ENCODE results near the gene RNF115. TPM values are rescaled to one million over a fixed set of nuclear protein-coding genes. Genes with fewer than 3 reads are reported as not detected.

RNF115 gene
- total and polyA plus RNA-seq, 4 donors = 19.1 to 26.0 (median 22.4) TPM

GRCh38 chr1:145695821-145696629 lies 127.9 kb downstream of the RNF115 start:
- Histone ChIP-seq H3K36me3 (ENCODE audit: control insufficient read depth, insufficient read depth, low read length) (no peaks in the 10 kb centered on the region), H3K27ac (ENCODE audit: low read depth, low read length) (no peak overlapping the region), H3K4me1 (ENCODE audit: control insufficient read depth, insufficient read depth, low read length) (no peaks in the 10 kb centered on the region), H3K27me3 (ENCODE audit: control insufficient read depth, insufficient read depth, low read length) (no peaks in the 10 kb centered on the region), H3K4me3 (ENCODE audit: low read depth, low read length) (no peak overlapping the region), H3K9me3 (ENCODE audit: control insufficient read depth, insufficient read depth, low read length) (no peaks in the 10 kb centered on the region)
- DNase-seq (ENCODE audit: low read depth in 4 of 6, low spot score in 6 of 6) = no peak
- 80% methylated on average over 3 of the region's 5 CpGs for WGBS (ENCODE audit: insufficient coverage)

- H3K27ac ChIP-seq (ENCODE audit: low read depth, low read length) = no peak overlapping the region
- 94% methylated on average over 11 of the region's 11 CpGs for WGBS (ENCODE audit: insufficient coverage)
- no peaks in the 10 kb centered on the region for H3K36me3 ChIP-seq (ENCODE audit: control insufficient read depth, insufficient read depth, low read length)
- no peak overlapping the region for H3K4me3 ChIP-seq (ENCODE audit: low read depth, low read length)
- H3K27me3 ChIP-seq (ENCODE audit: control insufficient read depth, insufficient read depth, low read length) = no peaks in the 10 kb centered on the region
- no peaks in the 10 kb centered on the region for H3K4me1 ChIP-seq (ENCODE audit: control insufficient read depth, insufficient read depth, low read length)
- H3K9me3 ChIP-seq (ENCODE audit: control insufficient read depth, insufficient read depth, low read length) = no peaks in the 10 kb centered on the region
- DNase-seq (ENCODE audit: low read depth in 4 of 6, low spot score in 6 of 6) = no peak
Measured at GRCh38 chr1:145692785-145693443, 131.0 kb downstream of the RNF115 start.

- peak in 2 of 6 donors; percentile 4 to 67 for DNase-seq (ENCODE audit: low read depth in 4 of 6, low spot score in 6 of 6)
Measured at GRCh38 chr1:145690587-145691558, 133.0 kb downstream of the RNF115 start.

GRCh38 chr1:145689922-145690321 lies 134.0 kb downstream of the RNF115 start:
- Histone ChIP-seq H3K9me3 (ENCODE audit: control insufficient read depth, insufficient read depth, low read length) (no peaks in the 10 kb centered on the region), H3K27ac (ENCODE audit: low read depth, low read length) (no peak overlapping the region), H3K27me3 (ENCODE audit: control insufficient read depth, insufficient read depth, low read length) (no peaks in the 10 kb centered on the region), H3K36me3 (ENCODE audit: control insufficient read depth, insufficient read depth, low read length) (no peaks in the 10 kb centered on the region), H3K4me3 (ENCODE audit: low read depth, low read length) (no peak overlapping the region), H3K4me1 (ENCODE audit: control insufficient read depth, insufficient read depth, low read length) (no peaks in the 10 kb centered on the region)
- DNase-seq (ENCODE audit: low read depth in 4 of 6, low spot score in 6 of 6) = no peak
- WGBS (ENCODE audit: insufficient coverage) = 89% methylated on average over 5 of the region's 6 CpGs

More at GRCh38 chr1:145690587-145691558, 133.0 kb downstream of the RNF115 start:
- H3K27me3 ChIP-seq (ENCODE audit: control insufficient read depth, insufficient read depth, low read length) = no peaks in the 10 kb centered on the region
- H3K9me3 ChIP-seq (ENCODE audit: control insufficient read depth, insufficient read depth, low read length) = no peaks in the 10 kb centered on the region
- H3K4me3 ChIP-seq (ENCODE audit: low read depth, low read length) = no peak overlapping the region
- H3K27ac ChIP-seq (ENCODE audit: low read depth, low read length) = no peak overlapping the region
- WGBS (ENCODE audit: insufficient coverage) = 57% methylated on average over 2 of the region's 5 CpGs
- no peaks in the 10 kb centered on the region for H3K36me3 ChIP-seq (ENCODE audit: control insufficient read depth, insufficient read depth, low read length)
- no peaks in the 10 kb centered on the region for H3K4me1 ChIP-seq (ENCODE audit: control insufficient read depth, insufficient read depth, low read length)

GRCh38 chr1:145688924-145689323 lies 135.0 kb downstream of the RNF115 start:
- Histone ChIP-seq H3K9me3 (ENCODE audit: control insufficient read depth, insufficient read depth, low read length) (no peaks in the 10 kb centered on the region), H3K4me1 (ENCODE audit: control insufficient read depth, insufficient read depth, low read length) (no peaks in the 10 kb centered on the region), H3K27ac (ENCODE audit: low read depth, low read length) (no peak overlapping the region), H3K36me3 (ENCODE audit: control insufficient read depth, insufficient read depth, low read length) (no peaks in the 10 kb centered on the region), H3K4me3 (ENCODE audit: low read depth, low read length) (no peak overlapping the region), H3K27me3 (ENCODE audit: control insufficient read depth, insufficient read depth, low read length) (no peaks in the 10 kb centered on the region)
- WGBS (ENCODE audit: insufficient coverage) = 99% methylated on average over 6 of the region's 6 CpGs
- DNase-seq (ENCODE audit: low read depth in 4 of 6, low spot score in 6 of 6) = no peak

Small RNA genes lying within 50 kb of the gene (small RNA-seq; reads per million reads assigned to genes)
- not detected for gene MIR6736 (ENCODE audit: low replicate concordance)

Other genes with a start within 250 kb of the RNF115 start
- 10 to 100 TPM; 37.4 to 48.1 TPM for gene GPR89A, start 216.1 kb downstream of the RNF115 start, total RNA-seq
- 10 to 100 TPM; 28.3 TPM for gene GPR89A, start 216.1 kb downstream of the RNF115 start, polyA plus RNA-seq (ENCODE audit: insufficient read length in 2 of 2)
- gene PDZK1, start 116.7 kb downstream of the RNF115 start, total RNA-seq = 10 to 100 TPM in 1 of 2 donors, 1 to 10 TPM in 1; 1.9 to 10.2 TPM
- gene PDZK1, start 116.7 kb downstream of the RNF115 start, polyA plus RNA-seq (ENCODE audit: insufficient read length in 2 of 2) = 1 to 10 TPM; 2.9 to 3.4 TPM
- under 1 TPM; 0.11 to 0.30 TPM for gene CD160, start 104.6 kb downstream of the RNF115 start, total RNA-seq
- gene CD160, start 104.6 kb downstream of the RNF115 start, polyA plus RNA-seq (ENCODE audit: insufficient read length in 2 of 2) = 1 to 10 TPM; 2.5 to 3.9 TPM
- gene POLR3C, start 105 bp upstream of the RNF115 start, total RNA-seq = 10 to 100 TPM; 24.8 to 31.0 TPM
- 10 to 100 TPM; 25.2 to 25.6 TPM for gene POLR3C, start 105 bp upstream of the RNF115 start, polyA plus RNA-seq (ENCODE audit: insufficient read length in 2 of 2)
- 10 to 100 TPM in 1 of 2 donors, 1 to 10 TPM in 1; 3.9 to 11.8 TPM for gene NUDT17, start 21.5 kb upstream of the RNF115 start, total RNA-seq
- 10 to 100 TPM; 10.4 to 11.3 TPM for gene NUDT17, start 21.5 kb upstream of the RNF115 start, polyA plus RNA-seq (ENCODE audit: insufficient read length in 2 of 2)
- 10 to 100 TPM; 15.1 to 30.9 TPM for gene PIAS3, start 35.0 kb upstream of the RNF115 start, total RNA-seq
- gene PIAS3, start 35.0 kb upstream of the RNF115 start, polyA plus RNA-seq (ENCODE audit: insufficient read length in 2 of 2) = 10 to 100 TPM; 49.6 to 61.4 TPM
- 1 to 10 TPM; 3.7 to 4.6 TPM for gene ANKRD35, start 61.8 kb upstream of the RNF115 start, total RNA-seq
- 10 to 100 TPM in 1 of 2 donors, 1 to 10 TPM in 1; 8.2 to 11.0 TPM for gene ANKRD35, start 61.8 kb upstream of the RNF115 start, polyA plus RNA-seq (ENCODE audit: insufficient read length in 2 of 2)
- gene ITGA10, start 86.0 kb upstream of the RNF115 start, total RNA-seq = 10 to 100 TPM in 1 of 2 donors, 1 to 10 TPM in 1; 7.3 to 25.2 TPM
- gene ITGA10, start 86.0 kb upstream of the RNF115 start, polyA plus RNA-seq (ENCODE audit: insufficient read length in 2 of 2) = 10 to 100 TPM in 1 of 2 donors, 1 to 10 TPM in 1; 2.9 to 13.3 TPM
- 10 to 100 TPM; 35.0 to 37.6 TPM for gene PEX11B, start 94.6 kb upstream of the RNF115 start, total RNA-seq
- 10 to 100 TPM; 51.7 to 52.0 TPM for gene PEX11B, start 94.6 kb upstream of the RNF115 start, polyA plus RNA-seq (ENCODE audit: insufficient read length in 2 of 2)
- 100 to 1,000 TPM in 1 of 2 donors, 10 to 100 TPM in 1; 67.5 to 150 TPM for gene RBM8A, start 103.4 kb upstream of the RNF115 start, total RNA-seq
- gene RBM8A, start 103.4 kb upstream of the RNF115 start, polyA plus RNA-seq (ENCODE audit: insufficient read length in 2 of 2) = 100 to 1,000 TPM; 173 to 181 TPM
- gene LIX1L, start 133.9 kb upstream of the RNF115 start, total RNA-seq = 10 to 100 TPM; 23.6 to 36.3 TPM
- gene LIX1L, start 133.9 kb upstream of the RNF115 start, polyA plus RNA-seq (ENCODE audit: insufficient read length in 2 of 2) = 10 to 100 TPM; 38.3 to 42.4 TPM
- 1 to 10 TPM; 1.6 to 1.8 TPM for gene ANKRD34A, start 140.5 kb upstream of the RNF115 start, total RNA-seq
- 1 to 10 TPM; 8.6 to 9.2 TPM for gene ANKRD34A, start 140.5 kb upstream of the RNF115 start, polyA plus RNA-seq (ENCODE audit: insufficient read length in 2 of 2)
- 10 to 100 TPM; 12.2 to 40.2 TPM for gene POLR3GL, start 140.6 kb upstream of the RNF115 start, total RNA-seq
- 10 to 100 TPM; 39.4 to 42.3 TPM for gene POLR3GL, start 140.6 kb upstream of the RNF115 start, polyA plus RNA-seq (ENCODE audit: insufficient read length in 2 of 2)
- 100 to 1,000 TPM; 453 to 455 TPM for gene TXNIP, start 172.5 kb upstream of the RNF115 start, total RNA-seq
- 100 to 1,000 TPM; 109 to 142 TPM for gene TXNIP, start 172.5 kb upstream of the RNF115 start, polyA plus RNA-seq (ENCODE audit: insufficient read length in 2 of 2)
- gene HJV, start 197.6 kb upstream of the RNF115 start, total RNA-seq = not detected
- under 1 TPM; 0.30 to 0.44 TPM for gene HJV, start 197.6 kb upstream of the RNF115 start, polyA plus RNA-seq (ENCODE audit: insufficient read length in 2 of 2)

Data from spinal cord (tissue), 10 donors.